Prostate gland (tissue), 2 donors: Measurements from ENCODE around the gene SBF2. TPM values are rescaled to one million over a fixed set of nuclear protein-coding genes. Genes with fewer than 3 reads are reported as not detected.

Source experiments
- DNase-seq: peaks from one replicate; pipeline ENCODE4 v3.0.0-alpha.2; 2019; ENCODE audit warnings: low spot score
- H3K27ac ChIP-seq, 2 donors: fragments of 200-600 bp; sonication (generic); 2 replicates each; pipeline ENCODE4 v1.5.1; 2017 to 2019
- H3K27me3 ChIP-seq: fragments of 200-600 bp; sonication (generic); replicated peaks from 2 replicates; pipeline ENCODE4 v1.5.1; 2019; ENCODE audit not compliant: insufficient read depth
- H3K36me3 ChIP-seq, 2 donors: fragments of 200-600 bp; sonication (generic); 1 replicate in 1 of 2; 2 replicates in 1 of 2; pipeline versions ENCODE4 v1.5.1 to v1.8.1; 2017 to 2019
- H3K4me1 ChIP-seq: fragments of 200-600 bp; sonication (generic); replicated peaks from 2 replicates; pipeline ENCODE4 v1.5.1; 2019
- H3K4me3 ChIP-seq, 2 donors: fragments of 200-600 bp; sonication (generic); 2 replicates each; pipeline ENCODE4 v1.5.1; 2017 to 2019
- H3K9me3 ChIP-seq: fragments of 200-600 bp; sonication (generic); 2 replicates; pipeline ENCODE4 v1.5.1; 2017
- POLR2A ChIP-seq: fragments of 450-650 bp; IDR thresholded peaks from one replicate; pipeline ENCODE4 v1.6.1; 2016; ENCODE audit warnings: antibody characterized with exemption, mild to moderate bottlenecking
- POLR2AphosphoS5 ChIP-seq: sonication (generic); formaldehyde crosslinking; IDR thresholded peaks from one replicate; pipeline ENCODE4 v1.6.1; 2017; ENCODE audit warnings: antibody characterized with exemption
- whole genome bisulfite sequencing: methylation state at CpG from one replicate; pipeline ENCODE4 v1.1.5; 2018; 5-methylcytosine and 5-hydroxymethylcytosine counted together
- intact Hi-C: fragments of 100-400 bp; cut with DNase I; formaldehyde crosslinking; loops from one replicate; pipeline ENCODE4 v1.14.2; 2022
- total RNA-seq, 2 donors: library from RNA; depleted of rRNA; stranded (reverse); fragments of >200 nt; gene quantifications; one replicate each; pipeline ENCODE4 v1.1.0, GENCODE V29; 2016
- TF ChIP-seq, protein P1 (sequence below), 4 experiments: fragments of 200-600 bp in 2 of 4; fragments of 450-650 bp in 2 of 4; sonication (generic) in 2 of 4; IDR thresholded peaks; 1 replicate in 3 of 4; 2 replicates in 1 of 4; pipeline ENCODE4 v1.5.1; 2016 to 2019; ENCODE audit warnings: antibody characterized with exemption in 4 of 4, mild to moderate bottlenecking in 2 of 4, moderate library complexity in 2 of 4

Gene SBF2
- total RNA-seq, 2 donors from 2014 or later, result 35.9 to 56.7 TPM

DNA sequence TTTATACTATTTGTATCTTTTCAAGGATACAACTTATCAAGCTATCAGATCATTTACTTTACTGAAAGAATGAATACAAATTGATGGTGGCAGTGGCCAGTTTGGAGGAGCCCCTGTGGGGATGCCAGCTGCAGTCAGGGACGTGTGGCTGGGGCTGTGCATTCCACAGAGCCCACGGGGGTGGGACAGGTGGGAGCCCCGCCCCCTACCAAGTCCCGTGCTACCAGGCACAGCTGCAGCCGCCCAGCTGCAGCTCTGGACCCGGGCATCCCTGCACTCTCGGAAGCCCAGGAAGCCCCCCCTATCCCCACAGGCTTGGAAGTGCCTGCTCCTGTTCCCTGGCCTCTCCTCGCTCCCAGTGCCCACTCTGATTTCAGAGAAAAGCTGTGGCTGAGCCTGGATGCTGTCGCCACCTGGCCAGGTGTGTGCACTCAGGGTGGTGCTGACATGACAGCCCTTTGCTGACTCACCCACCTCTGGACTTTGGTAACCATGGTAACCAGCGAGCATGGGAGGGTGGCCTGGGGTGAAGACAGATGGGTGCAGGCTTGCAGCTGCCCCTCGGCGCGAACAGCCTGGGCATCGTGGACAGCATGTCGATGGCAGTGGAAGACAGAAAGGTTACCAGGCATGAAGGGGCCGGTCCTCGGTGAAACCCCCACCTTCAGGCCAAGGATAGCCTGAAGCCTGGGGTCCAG is 138.1 kb downstream of the SBF2 start:
- Histone ChIP-seq H3K4me3 (no peak overlapping the region), H3K36me3 (no peaks in the 10 kb centered on the region), H3K27me3 (no peaks in the 10 kb centered on the region), H3K27ac (no peak overlapping the region), H3K4me1 (no peaks in the 10 kb centered on the region), H3K9me3 (no peaks in the 10 kb centered on the region)
- TF ChIP-seq POLR2A, result no peak
- TF ChIP-seq, protein P1, sequence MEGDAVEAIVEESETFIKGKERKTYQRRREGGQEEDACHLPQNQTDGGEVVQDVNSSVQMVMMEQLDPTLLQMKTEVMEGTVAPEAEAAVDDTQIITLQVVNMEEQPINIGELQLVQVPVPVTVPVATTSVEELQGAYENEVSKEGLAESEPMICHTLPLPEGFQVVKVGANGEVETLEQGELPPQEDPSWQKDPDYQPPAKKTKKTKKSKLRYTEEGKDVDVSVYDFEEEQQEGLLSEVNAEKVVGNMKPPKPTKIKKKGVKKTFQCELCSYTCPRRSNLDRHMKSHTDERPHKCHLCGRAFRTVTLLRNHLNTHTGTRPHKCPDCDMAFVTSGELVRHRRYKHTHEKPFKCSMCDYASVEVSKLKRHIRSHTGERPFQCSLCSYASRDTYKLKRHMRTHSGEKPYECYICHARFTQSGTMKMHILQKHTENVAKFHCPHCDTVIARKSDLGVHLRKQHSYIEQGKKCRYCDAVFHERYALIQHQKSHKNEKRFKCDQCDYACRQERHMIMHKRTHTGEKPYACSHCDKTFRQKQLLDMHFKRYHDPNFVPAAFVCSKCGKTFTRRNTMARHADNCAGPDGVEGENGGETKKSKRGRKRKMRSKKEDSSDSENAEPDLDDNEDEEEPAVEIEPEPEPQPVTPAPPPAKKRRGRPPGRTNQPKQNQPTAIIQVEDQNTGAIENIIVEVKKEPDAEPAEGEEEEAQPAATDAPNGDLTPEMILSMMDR (IDR thresholded peaks at IDR 0.05), result no peak
- no peak for TF ChIP-seq POLR2AphosphoS5
- DNase-seq, result no peak
- intact Hi-C loops, result no loop called here
- whole genome bisulfite sequencing, result 83% methylated on average over 17 of the region's 17 CpGs

DNA sequence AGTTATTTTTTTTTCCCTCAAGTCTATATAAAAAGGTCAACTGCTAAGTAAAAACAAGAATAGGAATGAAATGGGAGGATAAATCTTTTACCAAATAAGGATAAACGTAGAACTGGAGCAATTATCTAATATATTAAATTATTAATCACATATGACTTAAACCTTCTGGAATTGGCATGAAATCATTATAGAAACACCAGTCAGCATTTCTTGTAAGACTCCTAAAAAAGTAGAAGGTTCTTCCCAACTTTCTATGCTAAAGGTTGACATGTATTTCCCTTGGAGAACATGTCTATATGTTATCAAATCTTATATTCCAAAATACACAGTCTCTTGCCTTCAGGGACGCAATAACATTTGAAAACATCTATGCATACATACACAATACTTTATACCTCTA is 143.2 kb downstream of the SBF2 start:
- no peaks in the 10 kb centered on the region for H3K9me3 ChIP-seq
- WGBS, result 95% methylated on average over 2 of the region's 2 CpGs
- no peaks in the 10 kb centered on the region for H3K4me1 ChIP-seq
- no peak for DNase-seq
- H3K4me3 ChIP-seq, result no peak overlapping the region
- H3K36me3 ChIP-seq, result no peaks in the 10 kb centered on the region
- H3K27me3 ChIP-seq, result no peaks in the 10 kb centered on the region
- no peak overlapping the region for H3K27ac ChIP-seq
- intact Hi-C loops, result no loop called here
- TF ChIP-seq, protein P1 (IDR thresholded peaks at IDR 0.05), result no peak
- TF ChIP-seq POLR2AphosphoS5 (no peak), POLR2A (no peak)

DNA sequence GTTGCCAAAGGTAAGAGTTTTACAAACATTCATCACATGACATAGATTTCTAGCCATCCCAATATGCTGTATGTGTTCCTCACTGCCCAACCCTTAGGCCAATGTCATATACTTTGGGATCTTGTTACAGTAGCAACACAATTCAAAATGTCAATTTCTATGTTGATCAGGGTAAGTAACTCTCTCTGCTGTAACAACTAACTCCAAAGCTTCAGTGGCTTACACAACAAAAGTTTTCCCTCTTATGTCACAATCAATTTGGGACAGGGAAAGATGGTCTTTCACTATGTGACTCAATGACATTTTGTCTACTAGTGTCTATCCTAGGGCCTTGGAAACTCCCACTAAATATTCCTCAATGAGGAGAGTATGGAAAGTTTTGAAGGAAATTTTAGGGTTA is 144.5 kb downstream of the SBF2 start:
- TF ChIP-seq POLR2AphosphoS5, result no peak
- TF ChIP-seq POLR2A, result no peak
- TF ChIP-seq, protein P1 (IDR thresholded peaks at IDR 0.05), result no peak
- DNase-seq, result no peak
- Histone ChIP-seq H3K4me1 (no peaks in the 10 kb centered on the region), H3K4me3 (no peak overlapping the region), H3K36me3 (no peaks in the 10 kb centered on the region), H3K27me3 (no peaks in the 10 kb centered on the region), H3K9me3 (no peaks in the 10 kb centered on the region), H3K27ac (no peak overlapping the region)
- intact Hi-C loops, result no loop called here

DNA sequence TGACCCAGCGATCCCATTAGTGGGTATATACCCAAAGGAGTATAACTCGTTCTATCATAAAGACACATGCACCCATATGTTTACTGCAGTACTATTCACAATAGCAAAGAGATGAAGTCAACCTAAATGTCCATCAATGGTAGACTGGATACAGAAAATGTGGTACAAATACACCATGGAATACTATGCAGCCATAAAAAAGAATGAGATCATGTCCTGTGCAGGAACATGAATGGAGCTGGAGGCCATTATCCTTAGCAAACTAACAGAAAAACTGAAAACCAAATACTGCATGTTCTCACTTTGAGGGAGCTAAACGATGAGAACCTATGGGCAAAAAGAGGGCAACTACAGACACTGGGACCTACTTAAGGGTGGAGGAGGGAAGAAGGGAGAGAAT is 146.8 kb downstream of the SBF2 start:
- H3K36me3 ChIP-seq, result no peaks in the 10 kb centered on the region
- no peak for DNase-seq
- intact Hi-C loops, result no loop called here
- TF ChIP-seq, protein P1 (IDR thresholded peaks at IDR 0.05), result no peak
- TF ChIP-seq POLR2AphosphoS5, result no peak
- no peak for TF ChIP-seq POLR2A
- H3K27me3 ChIP-seq, result no peaks in the 10 kb centered on the region
- WGBS, result 92% methylated on average over 3 of the region's 3 CpGs
- no peak overlapping the region for H3K27ac ChIP-seq
- H3K4me3 ChIP-seq, result no peak overlapping the region
- no peaks in the 10 kb centered on the region for H3K4me1 ChIP-seq
- no peaks in the 10 kb centered on the region for H3K9me3 ChIP-seq

DNA sequence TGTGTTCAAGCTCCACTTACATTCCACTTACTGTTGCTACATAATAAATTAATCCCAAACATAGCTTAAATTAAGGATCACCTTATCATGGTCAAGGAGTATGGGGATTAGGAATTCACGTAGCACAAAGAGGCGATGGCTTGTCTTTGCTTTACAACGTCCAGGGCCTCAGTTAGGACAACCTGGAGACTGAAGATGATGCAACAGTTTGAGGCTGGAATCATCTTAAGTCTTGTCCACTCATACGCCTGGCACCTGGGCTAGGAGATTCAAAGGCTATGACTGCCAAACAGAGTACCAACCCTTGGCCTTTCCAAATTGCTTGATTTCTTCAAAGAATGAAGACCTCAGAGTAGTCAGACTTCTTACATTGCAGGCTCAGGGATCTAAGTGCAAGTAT is 149.1 kb downstream of the SBF2 start:
- no peak for DNase-seq
- Histone ChIP-seq H3K27me3 (no peaks in the 10 kb centered on the region), H3K4me3 (no peak overlapping the region), H3K27ac (no peak overlapping the region), H3K9me3 (no peaks in the 10 kb centered on the region), H3K4me1 (no peaks in the 10 kb centered on the region), H3K36me3 (no peaks in the 10 kb centered on the region)
- no peak for TF ChIP-seq POLR2AphosphoS5
- TF ChIP-seq, protein P1 (IDR thresholded peaks at IDR 0.05), result no peak
- no peak for TF ChIP-seq POLR2A
- WGBS, result 94% methylated on average over 4 of the region's 4 CpGs
- intact Hi-C loops, result no loop called here
